ENCODE data around the gene WNT9B.

Gene WNT9B

GRCh38 chr17:46883871-46884520 lies 32.6 kb downstream of the WNT9B start:
- no peak for TF ChIP-seq SIN3A (IDR thresholded peaks at IDR 0.05; ENCODE audit: borderline replicate concordance, insufficient read depth, low read length)
- no peak for TF ChIP-seq POLR2AphosphoS5 (IDR thresholded peaks at IDR 0.05; ENCODE audit: low read depth, low read length)
- no peak for TF ChIP-seq REST (IDR thresholded peaks at IDR 0.05; ENCODE audit: insufficient read depth in 1 of 2, low read depth in 2 of 2, low read length in 2 of 2)
- TF ChIP-seq FOXP2 (optimal IDR thresholded peaks at IDR 0.05; ENCODE audit: borderline replicate concordance, extremely low read depth, extremely low read length, insufficient read depth): no peak
- TF ChIP-seq TAF1 (IDR thresholded peaks at IDR 0.05; ENCODE audit: borderline replicate concordance, insufficient read depth, low read length): no peak

GRCh38 chr17:46884552-46884951 lies 33.2 kb downstream of the WNT9B start:
- TF ChIP-seq REST (IDR thresholded peaks at IDR 0.05; ENCODE audit: insufficient read depth in 1 of 2, low read depth in 2 of 2, low read length in 2 of 2): no peak
- TF ChIP-seq TAF1 (IDR thresholded peaks at IDR 0.05; ENCODE audit: borderline replicate concordance, insufficient read depth, low read length): no peak
- TF ChIP-seq POLR2AphosphoS5 (IDR thresholded peaks at IDR 0.05; ENCODE audit: low read depth, low read length): no peak
- TF ChIP-seq SIN3A (IDR thresholded peaks at IDR 0.05; ENCODE audit: borderline replicate concordance, insufficient read depth, low read length): no peak
- no peak for TF ChIP-seq FOXP2 (optimal IDR thresholded peaks at IDR 0.05; ENCODE audit: borderline replicate concordance, extremely low read depth, extremely low read length, insufficient read depth)

- TF ChIP-seq SIN3A (IDR thresholded peaks at IDR 0.05; ENCODE audit: borderline replicate concordance, insufficient read depth, low read length) (no peak), FOXP2 (optimal IDR thresholded peaks at IDR 0.05; ENCODE audit: borderline replicate concordance, extremely low read depth, extremely low read length, insufficient read depth) (no peak), REST (IDR thresholded peaks at IDR 0.05; ENCODE audit: insufficient read depth in 1 of 2, low read depth in 2 of 2, low read length in 2 of 2) (no peak), POLR2AphosphoS5 (IDR thresholded peaks at IDR 0.05; ENCODE audit: low read depth, low read length) (no peak), TAF1 (IDR thresholded peaks at IDR 0.05; ENCODE audit: borderline replicate concordance, insufficient read depth, low read length) (no peak)
These were observed 34.3 kb downstream of the WNT9B start for GRCh38 chr17:46885415-46886309.

- TF ChIP-seq SIN3A (IDR thresholded peaks at IDR 0.05; ENCODE audit: borderline replicate concordance, insufficient read depth, low read length) (no peak), FOXP2 (optimal IDR thresholded peaks at IDR 0.05; ENCODE audit: borderline replicate concordance, extremely low read depth, extremely low read length, insufficient read depth) (no peak), POLR2AphosphoS5 (IDR thresholded peaks at IDR 0.05; ENCODE audit: low read depth, low read length) (no peak), REST (IDR thresholded peaks at IDR 0.05; ENCODE audit: insufficient read depth in 1 of 2, low read depth in 2 of 2, low read length in 2 of 2) (no peak), TAF1 (IDR thresholded peaks at IDR 0.05; ENCODE audit: borderline replicate concordance, insufficient read depth, low read length) (no peak)
These were observed 34.9 kb downstream of the WNT9B start for GRCh38 chr17:46886310-46886663.
